Breast epithelium (tissue), 3 donors: ENCODE data around the gene ZNF579.
"Not testable (repeated sequence)": the region's sequence is repeated elsewhere in the genome, so short reads cannot be mapped to it uniquely, and the experiment has no call there.

Experiments used
- POLR2AphosphoS5 ChIP-seq, 3 donors: sonication (generic); formaldehyde crosslinking; IDR thresholded peaks; one replicate each; pipeline ENCODE4 v1.6.1; 2017; ENCODE audit warnings: antibody characterized with exemption in 3 of 3
- TF ChIP-seq, protein P1 (sequence below), 3 donors: fragments of 450-650 bp; IDR thresholded peaks; one replicate each; pipeline ENCODE4 v1.5.1; 2016 to 2017; ENCODE audit warnings: antibody characterized with exemption in 3 of 3, mild to moderate bottlenecking in 3 of 3, moderate library complexity in 3 of 3

DNA sequence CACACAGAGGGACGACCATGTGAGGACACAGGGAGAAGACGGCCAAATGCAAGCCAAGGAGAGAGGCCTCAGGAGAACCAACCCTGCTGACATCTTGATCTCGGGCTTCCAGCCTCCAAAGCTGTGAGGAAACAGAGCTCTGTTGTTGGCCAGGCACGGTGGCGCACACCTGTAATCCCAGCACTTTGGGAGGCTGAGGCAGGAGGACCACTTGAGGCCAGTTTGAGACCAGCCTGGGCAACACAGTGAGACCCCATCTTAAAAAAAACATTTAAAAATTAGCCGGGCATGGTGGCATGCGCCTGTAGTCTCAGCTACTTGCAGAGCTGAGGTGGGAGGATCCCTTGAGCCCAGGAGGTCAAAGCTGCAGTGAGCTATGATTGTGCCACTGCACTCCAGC, 46.4 kb downstream of the ZNF579 start:
- TF ChIP-seq, protein P1, sequence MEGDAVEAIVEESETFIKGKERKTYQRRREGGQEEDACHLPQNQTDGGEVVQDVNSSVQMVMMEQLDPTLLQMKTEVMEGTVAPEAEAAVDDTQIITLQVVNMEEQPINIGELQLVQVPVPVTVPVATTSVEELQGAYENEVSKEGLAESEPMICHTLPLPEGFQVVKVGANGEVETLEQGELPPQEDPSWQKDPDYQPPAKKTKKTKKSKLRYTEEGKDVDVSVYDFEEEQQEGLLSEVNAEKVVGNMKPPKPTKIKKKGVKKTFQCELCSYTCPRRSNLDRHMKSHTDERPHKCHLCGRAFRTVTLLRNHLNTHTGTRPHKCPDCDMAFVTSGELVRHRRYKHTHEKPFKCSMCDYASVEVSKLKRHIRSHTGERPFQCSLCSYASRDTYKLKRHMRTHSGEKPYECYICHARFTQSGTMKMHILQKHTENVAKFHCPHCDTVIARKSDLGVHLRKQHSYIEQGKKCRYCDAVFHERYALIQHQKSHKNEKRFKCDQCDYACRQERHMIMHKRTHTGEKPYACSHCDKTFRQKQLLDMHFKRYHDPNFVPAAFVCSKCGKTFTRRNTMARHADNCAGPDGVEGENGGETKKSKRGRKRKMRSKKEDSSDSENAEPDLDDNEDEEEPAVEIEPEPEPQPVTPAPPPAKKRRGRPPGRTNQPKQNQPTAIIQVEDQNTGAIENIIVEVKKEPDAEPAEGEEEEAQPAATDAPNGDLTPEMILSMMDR (IDR thresholded peaks at IDR 0.05), result not testable (repeated sequence)
- TF ChIP-seq POLR2AphosphoS5 (IDR thresholded peaks at IDR 0.05), result not testable (repeated sequence)
